Parathyroid adenoma (tissue), 2 donors: ENCODE results near the gene ERC1.
"Not testable (repeated sequence)": the region's sequence is repeated elsewhere in the genome, so short reads cannot be mapped to it uniquely, and the experiment has no call there.

Experiments used
- H2AFZ ChIP-seq: fragments of 300-600 bp; sonication (generic); one replicate; pipeline ENCODE4 v1.7.0; 2017; ENCODE audit warnings: antibody characterized with exemption, mild to moderate bottlenecking
- H3K27ac ChIP-seq: fragments of 300-600 bp; sonication (generic); one replicate; pipeline ENCODE4 v1.7.0; 2017
- H3K27me3 ChIP-seq: fragments of 300-600 bp; sonication (generic); one replicate; pipeline ENCODE4 v1.7.0; 2017; ENCODE audit warnings: low read length; ENCODE audit not compliant: control insufficient read depth, insufficient read depth
- H3K36me3 ChIP-seq: fragments of 300-600 bp; sonication (generic); one replicate; pipeline ENCODE4 v1.7.0; 2017; ENCODE audit warnings: low read length; ENCODE audit not compliant: control insufficient read depth, insufficient read depth
- H3K4me1 ChIP-seq: fragments of 300-600 bp; sonication (generic); one replicate; pipeline ENCODE4 v1.7.0; 2017; ENCODE audit warnings: control low read depth
- H3K4me2 ChIP-seq: fragments of 300-600 bp; sonication (generic); one replicate; pipeline ENCODE4 v1.7.0; 2017; ENCODE audit warnings: low read length
- H3K4me3 ChIP-seq: fragments of 300-600 bp; sonication (generic); one replicate; pipeline ENCODE4 v1.7.0; 2017; ENCODE audit warnings: low read depth, low read length
- H3K79me2 ChIP-seq: fragments of 300-600 bp; sonication (generic); one replicate; pipeline ENCODE4 v1.7.0; 2017; ENCODE audit warnings: control low read depth
- H3K9ac ChIP-seq: fragments of 300-600 bp; sonication (generic); one replicate; pipeline ENCODE4 v1.7.0; 2017; ENCODE audit warnings: mild to moderate bottlenecking
- H3K9me3 ChIP-seq: fragments of 300-600 bp; sonication (generic); one replicate; pipeline ENCODE4 v1.7.0; 2017; ENCODE audit warnings: low read length; ENCODE audit not compliant: control insufficient read depth
- CTCF ChIP-seq: fragments of 300-600 bp; sonication (generic); IDR thresholded peaks from one replicate; pipeline ENCODE4 v1.7.0; 2017; ENCODE audit warnings: antibody characterized with exemption, mild to moderate bottlenecking
- donor health status: primary hyperparathyroidism.

The ERC1 gene

GRCh38 chr12:1099158-1099557, 108.1 kb downstream of the ERC1 start:
- no peaks in the 10 kb centered on the region for H3K36me3 ChIP-seq
- H3K4me2 ChIP-seq: no peak overlapping the region
- no peak for TF ChIP-seq CTCF

GRCh38 chr12:1099618-1100017, 108.6 kb downstream of the ERC1 start:
- H3K27ac ChIP-seq, H3K27me3 ChIP-seq, H3K4me3 ChIP-seq, H2AFZ ChIP-seq, H3K4me2 ChIP-seq, H3K9ac ChIP-seq, H3K36me3 ChIP-seq, H3K4me1 ChIP-seq, H3K9me3 ChIP-seq: not testable (repeated sequence)
- peaks cover 54% of the 10 kb centered on the region for H3K79me2 ChIP-seq

More at GRCh38 chr12:1099158-1099557, 108.1 kb downstream of the ERC1 start:
- peaks cover 1% of the 10 kb centered on the region for H3K4me1 ChIP-seq
- no peak overlapping the region for H3K27ac ChIP-seq
- H3K9ac ChIP-seq: no peak overlapping the region
- H3K79me2 ChIP-seq: peaks cover 54% of the 10 kb centered on the region
- H3K4me3 ChIP-seq: no peak overlapping the region
- H3K27me3 ChIP-seq: no peaks in the 10 kb centered on the region
- no peaks in the 10 kb centered on the region for H3K9me3 ChIP-seq
- no peak overlapping the region for H2AFZ ChIP-seq

GRCh38 chr12:1102115-1102514, 111.1 kb downstream of the ERC1 start:
- Histone ChIP-seq H3K4me3 (no peak overlapping the region), H3K9ac (no peak overlapping the region), H3K79me2 (peaks cover 48% of the 10 kb centered on the region), H3K27me3 (no peaks in the 10 kb centered on the region), H3K27ac (no peak overlapping the region), H2AFZ (no peak overlapping the region), H3K4me1 (peaks cover 5% of the 10 kb centered on the region), H3K9me3 (no peaks in the 10 kb centered on the region), H3K36me3 (no peaks in the 10 kb centered on the region), H3K4me2 (no peak overlapping the region)
- TF ChIP-seq CTCF: no peak

GRCh38 chr12:1102791-1103450, 111.9 kb downstream of the ERC1 start:
- H3K79me2 ChIP-seq: peaks cover 44% of the 10 kb centered on the region
- TF ChIP-seq CTCF: no peak

GRCh38 chr12:1103632-1104031, 112.6 kb downstream of the ERC1 start:
- H3K27ac ChIP-seq: no peak overlapping the region
- no peak for TF ChIP-seq CTCF
- H3K9me3 ChIP-seq: no peaks in the 10 kb centered on the region
- H3K79me2 ChIP-seq: peaks cover 37% of the 10 kb centered on the region
- peaks cover 9% of the 10 kb centered on the region for H3K4me1 ChIP-seq
- H3K9ac ChIP-seq: no peak overlapping the region
- H3K4me2 ChIP-seq: no peak overlapping the region
- no peaks in the 10 kb centered on the region for H3K27me3 ChIP-seq
- H3K36me3 ChIP-seq: no peaks in the 10 kb centered on the region
- no peak overlapping the region for H3K4me3 ChIP-seq
- no peak overlapping the region for H2AFZ ChIP-seq

More at GRCh38 chr12:1102791-1103450, 111.9 kb downstream of the ERC1 start:
- Histone ChIP-seq H3K9ac (no peak overlapping the region), H3K36me3 (no peaks in the 10 kb centered on the region), H2AFZ (no peak overlapping the region), H3K27me3 (no peaks in the 10 kb centered on the region), H3K4me3 (no peak overlapping the region), H3K9me3 (no peaks in the 10 kb centered on the region), H3K4me1 (peaks cover 5% of the 10 kb centered on the region), H3K27ac (no peak overlapping the region), H3K4me2 (no peak overlapping the region)
